ENCODE data around the gene CHD9. TPM values are rescaled to one million over a fixed set of nuclear protein-coding genes. Genes with fewer than 3 reads are reported as not detected.
"Not testable (repeated sequence)": the region's sequence is repeated elsewhere in the genome, so short reads cannot be mapped to it uniquely, and the experiment has no call there.

The CHD9 gene
- total RNA-seq, 1 donor from 2014 or later: 49.2 TPM

DNA sequence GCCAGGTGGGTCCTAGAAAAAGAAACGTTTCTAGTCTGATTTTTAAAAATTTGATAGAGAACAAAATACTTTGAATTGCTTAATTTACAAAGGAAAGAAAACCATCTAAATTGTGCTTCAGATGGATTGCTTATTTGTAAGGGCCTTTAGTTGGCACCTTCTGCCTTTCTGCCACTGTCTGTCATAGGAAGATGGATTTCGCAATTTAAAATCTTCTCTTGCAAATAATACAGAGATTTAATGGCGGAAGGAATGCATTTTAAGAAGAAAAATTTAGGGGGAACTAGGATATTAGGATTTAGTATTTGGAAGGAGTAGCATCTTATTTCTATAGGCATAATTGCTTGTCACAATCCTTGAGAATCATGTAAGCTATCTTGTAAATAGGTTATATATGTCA, 204.0 kb downstream of the CHD9 start:
- no peak for DNase-seq (ENCODE audit: low spot score)
- Mint-ChIP-seq H3K4me3 (ENCODE audit: unreplicated experiment) (no peak overlapping the region), H3K36me3 (ENCODE audit: low read depth, unreplicated experiment) (peaks cover 24% of the 10 kb centered on the region), H3K27me3 (ENCODE audit: unreplicated experiment) (no peaks in the 10 kb centered on the region), H3K9me3 (ENCODE audit: unreplicated experiment) (no peaks in the 10 kb centered on the region), H3K27ac (ENCODE audit: unreplicated experiment) (no peak overlapping the region), H3K4me1 (ENCODE audit: unreplicated experiment) (no peaks in the 10 kb centered on the region)
- TF ChIP-seq, protein P1, sequence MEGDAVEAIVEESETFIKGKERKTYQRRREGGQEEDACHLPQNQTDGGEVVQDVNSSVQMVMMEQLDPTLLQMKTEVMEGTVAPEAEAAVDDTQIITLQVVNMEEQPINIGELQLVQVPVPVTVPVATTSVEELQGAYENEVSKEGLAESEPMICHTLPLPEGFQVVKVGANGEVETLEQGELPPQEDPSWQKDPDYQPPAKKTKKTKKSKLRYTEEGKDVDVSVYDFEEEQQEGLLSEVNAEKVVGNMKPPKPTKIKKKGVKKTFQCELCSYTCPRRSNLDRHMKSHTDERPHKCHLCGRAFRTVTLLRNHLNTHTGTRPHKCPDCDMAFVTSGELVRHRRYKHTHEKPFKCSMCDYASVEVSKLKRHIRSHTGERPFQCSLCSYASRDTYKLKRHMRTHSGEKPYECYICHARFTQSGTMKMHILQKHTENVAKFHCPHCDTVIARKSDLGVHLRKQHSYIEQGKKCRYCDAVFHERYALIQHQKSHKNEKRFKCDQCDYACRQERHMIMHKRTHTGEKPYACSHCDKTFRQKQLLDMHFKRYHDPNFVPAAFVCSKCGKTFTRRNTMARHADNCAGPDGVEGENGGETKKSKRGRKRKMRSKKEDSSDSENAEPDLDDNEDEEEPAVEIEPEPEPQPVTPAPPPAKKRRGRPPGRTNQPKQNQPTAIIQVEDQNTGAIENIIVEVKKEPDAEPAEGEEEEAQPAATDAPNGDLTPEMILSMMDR (IDR thresholded peaks at IDR 0.05; ENCODE audit: unreplicated experiment): no peak

DNA sequence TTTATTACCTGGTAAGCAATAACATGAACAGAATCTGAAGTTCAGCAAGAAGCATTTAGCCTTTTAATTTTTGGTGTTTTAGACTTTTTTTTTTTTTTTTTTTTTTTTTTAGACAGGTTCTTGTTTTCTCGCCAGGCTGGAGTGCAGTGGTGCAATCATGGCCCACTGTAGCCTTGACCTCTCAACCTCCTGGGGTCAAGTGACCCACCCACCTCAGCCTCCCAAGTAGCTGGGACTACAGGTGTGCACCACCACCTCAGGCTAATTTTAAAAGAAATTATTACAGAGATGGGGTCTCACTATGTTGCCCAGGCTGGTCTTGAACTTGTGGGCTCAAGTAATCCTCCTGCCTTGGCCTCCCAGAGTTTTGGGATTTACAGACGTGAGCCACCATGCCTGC, 206.5 kb downstream of the CHD9 start:
- no peaks in the 10 kb centered on the region for H3K4me1 Mint-ChIP-seq (ENCODE audit: unreplicated experiment)
- peaks cover 16% of the 10 kb centered on the region for H3K36me3 Mint-ChIP-seq (ENCODE audit: low read depth, unreplicated experiment)

DNA sequence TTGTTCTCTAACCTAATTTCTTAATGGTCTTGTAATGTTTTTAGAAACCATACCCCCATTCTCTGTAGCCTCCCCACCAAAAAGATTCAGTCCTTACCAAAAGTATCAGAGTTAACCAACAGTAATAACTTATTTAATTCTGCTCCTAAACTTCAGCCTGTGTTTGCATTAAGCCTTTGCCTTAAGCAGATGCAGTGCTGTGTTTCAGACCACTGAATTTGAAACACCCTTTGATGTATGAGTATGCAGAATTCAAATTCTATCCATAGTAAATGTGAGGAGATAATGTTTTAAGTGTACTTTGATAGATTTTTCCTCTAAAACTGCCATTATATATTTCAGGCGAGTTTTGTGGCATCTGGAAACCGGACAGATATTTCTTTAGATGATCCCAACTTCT, 207.9 kb downstream of the CHD9 start:
- TF ChIP-seq, protein P1 (IDR thresholded peaks at IDR 0.05; ENCODE audit: unreplicated experiment): no peak
- Mint-ChIP-seq H3K9me3 (ENCODE audit: unreplicated experiment) (no peaks in the 10 kb centered on the region), H3K36me3 (ENCODE audit: low read depth, unreplicated experiment) (peaks cover 11% of the 10 kb centered on the region)

More for the DNA sequence above, 206.5 kb downstream of the CHD9 start:
- no peak for DNase-seq (ENCODE audit: low spot score)
- Mint-ChIP-seq H3K27ac (ENCODE audit: unreplicated experiment) (no peak overlapping the region), H3K4me3 (ENCODE audit: unreplicated experiment) (no peak overlapping the region), H3K9me3 (ENCODE audit: unreplicated experiment) (no peaks in the 10 kb centered on the region), H3K27me3 (ENCODE audit: unreplicated experiment) (no peaks in the 10 kb centered on the region)
- TF ChIP-seq, protein P1 (IDR thresholded peaks at IDR 0.05; ENCODE audit: unreplicated experiment): no peak

DNA sequence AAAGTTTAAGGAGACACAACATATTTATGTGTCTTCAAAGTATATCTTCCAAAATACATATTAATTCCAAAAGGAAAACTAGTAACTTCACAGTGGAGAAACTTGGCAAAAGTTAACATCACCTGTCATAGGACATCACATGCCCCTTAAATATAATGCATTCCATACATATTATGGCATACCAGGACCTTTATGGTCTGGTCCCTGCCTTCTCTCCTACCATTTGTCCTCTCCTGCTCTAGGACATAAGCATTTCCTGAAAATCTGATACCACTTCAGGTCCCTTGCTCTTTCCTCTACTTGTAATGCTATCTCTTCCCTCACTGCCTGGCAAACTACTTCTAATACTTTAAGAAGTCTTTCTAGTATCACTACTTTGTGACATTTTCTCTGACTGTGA, 211.4 kb downstream of the CHD9 start:
- DNase-seq (ENCODE audit: low spot score): no peak
- H3K27ac Mint-ChIP-seq (ENCODE audit: unreplicated experiment): no peak overlapping the region
- TF ChIP-seq, protein P1 (IDR thresholded peaks at IDR 0.05; ENCODE audit: unreplicated experiment): no peak
- H3K27me3 Mint-ChIP-seq (ENCODE audit: unreplicated experiment): no peaks in the 10 kb centered on the region
- H3K4me3 Mint-ChIP-seq (ENCODE audit: unreplicated experiment): no peak overlapping the region
- no peaks in the 10 kb centered on the region for H3K9me3 Mint-ChIP-seq (ENCODE audit: unreplicated experiment)
- no peaks in the 10 kb centered on the region for H3K4me1 Mint-ChIP-seq (ENCODE audit: unreplicated experiment)
- H3K36me3 Mint-ChIP-seq (ENCODE audit: low read depth, unreplicated experiment): peaks cover 4% of the 10 kb centered on the region

More for the DNA sequence above, 207.9 kb downstream of the CHD9 start:
- no peak for DNase-seq (ENCODE audit: low spot score)
- Mint-ChIP-seq H3K4me1 (ENCODE audit: unreplicated experiment) (no peaks in the 10 kb centered on the region), H3K4me3 (ENCODE audit: unreplicated experiment) (no peak overlapping the region), H3K27ac (ENCODE audit: unreplicated experiment) (no peak overlapping the region), H3K27me3 (ENCODE audit: unreplicated experiment) (no peaks in the 10 kb centered on the region)

DNA sequence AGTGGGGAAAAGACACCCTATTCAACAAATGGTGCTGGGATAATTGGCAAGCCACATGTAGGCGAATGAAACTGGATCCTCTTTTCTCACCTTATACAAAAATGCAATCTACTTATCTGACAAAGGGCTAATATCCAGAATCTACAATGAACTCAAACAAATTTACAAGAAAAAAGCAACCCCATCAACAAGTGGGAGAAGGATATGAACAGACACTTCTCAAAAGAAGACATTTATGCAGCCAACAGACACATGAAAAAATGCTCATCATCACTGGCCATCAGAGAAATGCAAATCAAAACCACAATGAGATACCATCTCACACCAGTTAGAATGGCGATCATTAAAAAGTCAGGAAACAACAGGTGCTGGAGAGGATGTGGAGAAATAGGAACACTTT, 223.7 kb downstream of the CHD9 start:
- not testable (repeated sequence) for H3K27ac Mint-ChIP-seq (ENCODE audit: unreplicated experiment); H3K4me1 Mint-ChIP-seq (ENCODE audit: unreplicated experiment); H3K9me3 Mint-ChIP-seq (ENCODE audit: unreplicated experiment); DNase-seq (ENCODE audit: low spot score); H3K4me3 Mint-ChIP-seq (ENCODE audit: unreplicated experiment); H3K27me3 Mint-ChIP-seq (ENCODE audit: unreplicated experiment)
- peaks cover 14% of the 10 kb centered on the region for H3K36me3 Mint-ChIP-seq (ENCODE audit: low read depth, unreplicated experiment)

DNA sequence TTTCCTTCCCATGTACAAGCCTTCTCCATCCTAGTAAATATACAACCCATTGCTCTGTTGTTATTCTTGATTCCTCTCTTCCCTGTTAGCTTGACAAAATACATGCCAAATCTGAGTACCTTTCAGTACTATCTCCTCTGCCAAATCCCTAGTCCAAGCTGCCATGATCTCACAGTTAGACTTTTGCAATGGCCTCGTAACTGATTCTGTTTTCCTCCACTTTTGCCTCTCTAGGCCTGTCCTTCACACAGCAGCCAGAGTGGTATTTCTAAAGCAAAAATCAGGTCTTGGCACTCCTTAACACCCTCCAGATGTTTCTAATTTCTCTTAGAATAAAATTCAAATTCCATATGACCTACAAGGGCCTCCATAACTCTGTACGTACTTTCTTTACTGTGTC, 226.5 kb downstream of the CHD9 start:
- peaks cover 10% of the 10 kb centered on the region for H3K36me3 Mint-ChIP-seq (ENCODE audit: low read depth, unreplicated experiment)
- no peaks in the 10 kb centered on the region for H3K27me3 Mint-ChIP-seq (ENCODE audit: unreplicated experiment)
- H3K9me3 Mint-ChIP-seq (ENCODE audit: unreplicated experiment): no peaks in the 10 kb centered on the region
- DNase-seq (ENCODE audit: low spot score): no peak
- H3K27ac Mint-ChIP-seq (ENCODE audit: unreplicated experiment): no peak overlapping the region
- TF ChIP-seq, protein P1 (IDR thresholded peaks at IDR 0.05; ENCODE audit: unreplicated experiment): no peak
- H3K4me1 Mint-ChIP-seq (ENCODE audit: unreplicated experiment): peaks cover 4% of the 10 kb centered on the region
- no peak overlapping the region for H3K4me3 Mint-ChIP-seq (ENCODE audit: unreplicated experiment)

Data from endothelial cell (in vitro differentiated cells).